OCI-LY3 (cell line): ENCODE data around the gene SALL2.

Experiments
- H2AFZ ChIP-seq: fragments of 200-600, 300-600 bp; shearing (Covaris generic); 2 replicates; pipeline ENCODE4 v1.6.0; 2014; ENCODE audit warnings: antibody characterized with exemption, low read depth, low read length
- H3K27ac ChIP-seq: fragments of 200-600, 300-600 bp; sonication (generic); 2 replicates; pipeline ENCODE4 v1.5.1; 2014; ENCODE audit warnings: mild to moderate bottlenecking, low read length, moderate library complexity, mixed read lengths
- H3K27me3 ChIP-seq: fragments of 200-600, 300-600 bp; sonication (generic); 2 replicates; pipeline ENCODE4 v1.6.1; 2014; ENCODE audit warnings: low read depth, low read length, mixed read lengths
- H3K36me3 ChIP-seq: fragments of 200-600, 300-600 bp; sonication (generic); replicated peaks from 2 replicates; pipeline ENCODE3; 2014; ENCODE audit warnings: low read depth, low read length, mixed read lengths
- H3K4me1 ChIP-seq: fragments of 300-600, 200-600 bp; sonication (generic); 2 replicates; pipeline ENCODE4 v1.6.1; 2014; ENCODE audit warnings: low read length, mixed read lengths
- H3K4me2 ChIP-seq: fragments of 200-600, 300-600 bp; sonication (generic); 2 replicates; pipeline ENCODE4 v1.6.1; 2014; ENCODE audit warnings: low read length, mixed read lengths
- H3K4me3 ChIP-seq: fragments of 300-600, 200-600 bp; sonication (generic); 2 replicates; pipeline ENCODE4 v1.5.1; 2014; ENCODE audit warnings: antibody characterized with exemption, mild to moderate bottlenecking, low read length, moderate library complexity
- H3K79me2 ChIP-seq: fragments of 300-600, 200-600 bp; shearing (Covaris generic); 2 replicates; pipeline ENCODE4 v1.6.1; 2014; ENCODE audit warnings: mild to moderate bottlenecking, low read length, mixed read lengths
- H3K9ac ChIP-seq: fragments of 300-600, 200-600 bp; shearing (Covaris generic); 2 replicates; pipeline ENCODE4 v1.6.0; 2014; ENCODE audit warnings: mild to moderate bottlenecking, low read length, moderate library complexity
- H3K9me3 ChIP-seq: fragments of 200-600, 300-600 bp; shearing (Covaris generic); 2 replicates; pipeline ENCODE4 v1.6.1; 2014; ENCODE audit warnings: low read length, mixed read lengths; ENCODE audit not compliant: insufficient read depth
- H4K20me1 ChIP-seq: fragments of 200-600, 300-600 bp; sonication (generic); 2 replicates; pipeline ENCODE4 v1.6.1; 2016; ENCODE audit warnings: low read length, mixed read lengths; ENCODE audit not compliant: insufficient read depth
- CTCF ChIP-seq: fragments of 200-600, 300-600 bp; sonication (generic); IDR thresholded peaks from 2 replicates; pipeline ENCODE4 v1.5.1; 2014; ENCODE audit warnings: antibody characterized with exemption, low read length, low read depth
- EZH2phosphoT487 ChIP-seq: fragments of 200-600 bp; shearing (Covaris generic); IDR thresholded peaks from 2 replicates; pipeline ENCODE4 v1.6.1; 2018; ENCODE audit warnings: antibody characterized with exemption, mixed run types, low read depth

The SALL2 gene

DNA sequence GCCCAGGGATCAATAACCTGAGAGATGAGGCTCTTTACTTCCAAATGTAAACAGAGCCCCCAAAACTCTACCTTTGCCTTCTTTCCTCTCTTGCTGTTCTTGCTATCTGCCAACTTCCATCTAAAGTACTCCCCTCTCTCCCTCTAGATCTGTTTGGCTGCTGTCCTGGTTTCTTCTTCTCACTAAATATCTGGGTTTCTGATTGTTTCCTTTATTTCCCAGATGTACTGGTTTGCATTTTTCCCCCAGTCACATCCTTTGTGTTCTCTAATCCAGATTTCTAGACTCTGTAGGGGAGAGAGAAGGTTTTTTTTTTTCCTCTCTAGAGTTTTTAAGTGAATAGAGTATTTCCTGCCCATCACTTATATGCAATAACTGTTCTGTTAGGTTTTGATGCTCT is 7.1 kb upstream of the SALL2 start:
- TF ChIP-seq CTCF (no peak), EZH2phosphoT487 (no peak)
- Histone ChIP-seq H3K4me3 (no peak overlapping the region), H3K27me3 (peaks cover 36% of the 10 kb centered on the region), H3K27ac (no peak overlapping the region), H3K9ac (no peak overlapping the region), H3K36me3 (no peaks in the 10 kb centered on the region), H4K20me1 (no peaks in the 10 kb centered on the region), H3K9me3 (no peaks in the 10 kb centered on the region), H3K4me1 (no peaks in the 10 kb centered on the region), H2AFZ (no peak overlapping the region), H3K79me2 (no peaks in the 10 kb centered on the region), H3K4me2 (no peak overlapping the region)

GRCh38 chr14:21529515-21529914 is 3.4 kb upstream of the SALL2 start:
- no peaks in the 10 kb centered on the region for H3K9me3 ChIP-seq
- TF ChIP-seq EZH2phosphoT487 (no peak), CTCF (no peak)
- H3K4me2 ChIP-seq: no peak overlapping the region
- peaks cover 12% of the 10 kb centered on the region for H3K4me1 ChIP-seq
- no peaks in the 10 kb centered on the region for H3K36me3 ChIP-seq
- H4K20me1 ChIP-seq: no peaks in the 10 kb centered on the region
- H2AFZ ChIP-seq: no peak overlapping the region
- peaks cover 16% of the 10 kb centered on the region for H3K27me3 ChIP-seq
- H3K9ac ChIP-seq: no peak overlapping the region
- no peaks in the 10 kb centered on the region for H3K79me2 ChIP-seq
- H3K27ac ChIP-seq: no peak overlapping the region
- no peak overlapping the region for H3K4me3 ChIP-seq

- Histone ChIP-seq H3K79me2 (no peaks in the 10 kb centered on the region), H3K36me3 (no peaks in the 10 kb centered on the region), H4K20me1 (no peaks in the 10 kb centered on the region), H3K27ac (no peak overlapping the region), H2AFZ (no peak overlapping the region), H3K9ac (no peak overlapping the region), H3K4me1 (peaks cover 12% of the 10 kb centered on the region), H3K9me3 (no peaks in the 10 kb centered on the region), H3K27me3 (peaks cover 8% of the 10 kb centered on the region), H3K4me3 (no peak overlapping the region), H3K4me2 (no peak overlapping the region)
- TF ChIP-seq CTCF (no peak), EZH2phosphoT487 (no peak)
Observed at GRCh38 chr14:21528381-21529348, 2.5 kb upstream of the SALL2 start.

- peaks cover 12% of the 10 kb centered on the region for H3K4me1 ChIP-seq
- no peak for TF ChIP-seq EZH2phosphoT487
- TF ChIP-seq CTCF: no peak
- H3K79me2 ChIP-seq: no peaks in the 10 kb centered on the region
- no peaks in the 10 kb centered on the region for H3K27me3 ChIP-seq
- no peaks in the 10 kb centered on the region for H3K9me3 ChIP-seq
- no peak overlapping the region for H3K27ac ChIP-seq
- H3K4me2 ChIP-seq: peak overlapping the region; percentile 94; the same call in 1 of the 2 replicates
- H3K4me3 ChIP-seq: no peak overlapping the region
- no peaks in the 10 kb centered on the region for H3K36me3 ChIP-seq
- H2AFZ ChIP-seq: peak overlapping the region; percentile 95; the same call in 1 of the 2 replicates
- H3K9ac ChIP-seq: no peak overlapping the region
- no peaks in the 10 kb centered on the region for H4K20me1 ChIP-seq
Observed at GRCh38 chr14:21527318-21527679, 1.2 kb upstream of the SALL2 start.
